ENCODE data around the gene CCS.

Gene CCS

GRCh38 chr11:66549696-66550095, 43.3 kb upstream of the CCS start:
- peaks cover 18% of the 10 kb centered on the region for H3K4me1 ChIP-seq (ENCODE audit: insufficient read depth, low read length, severe bottlenecking)
- no peaks in the 10 kb centered on the region for H3K36me3 ChIP-seq (ENCODE audit: insufficient read depth, low read length)
- H3F3A ChIP-seq (ENCODE audit: insufficient read depth, low read length) = no peaks in the 10 kb centered on the region
- H3K4me2 ChIP-seq (ENCODE audit: low read length) = no peak overlapping the region
- H3K27ac ChIP-seq (ENCODE audit: low read depth, low read length, poor library complexity, severe bottlenecking) = no peak overlapping the region
- peaks cover 3% of the 10 kb centered on the region; the same call in 1 of the 2 replicates for H3K27me3 ChIP-seq (ENCODE audit: insufficient read depth, low read length)
- H3K9me2 ChIP-seq (ENCODE audit: low read depth, low read length) = no peaks in the 10 kb centered on the region
- no peaks in the 10 kb centered on the region for H3K9me3 ChIP-seq (ENCODE audit: low read length)
- H2AFZ ChIP-seq (ENCODE audit: low read length) = no peak overlapping the region
- H4K20me1 ChIP-seq (ENCODE audit: insufficient read depth, low read length) = no peaks in the 10 kb centered on the region
- no peak overlapping the region for H3K9ac ChIP-seq (ENCODE audit: low read length)
- H3K4me3 ChIP-seq (ENCODE audit: low read depth, low read length, poor library complexity, severe bottlenecking) = no peak overlapping the region
- H3K79me2 ChIP-seq (ENCODE audit: insufficient read depth, low read length) = no peaks in the 10 kb centered on the region
- TF ChIP-seq CTCF (IDR thresholded peaks at IDR 0.05; ENCODE audit: low read length) (no peak), EZH2 (IDR thresholded peaks at IDR 0.05; ENCODE audit: borderline replicate concordance, low read length) (no peak)

- Histone ChIP-seq H3K4me2 (ENCODE audit: low read length) (no peak overlapping the region), H3K4me1 (ENCODE audit: insufficient read depth, low read length, severe bottlenecking) (peaks cover 9% of the 10 kb centered on the region), H2AFZ (ENCODE audit: low read length) (no peak overlapping the region), H3K9me2 (ENCODE audit: low read depth, low read length) (no peaks in the 10 kb centered on the region), H4K20me1 (ENCODE audit: insufficient read depth, low read length) (no peaks in the 10 kb centered on the region), H3K27me3 (ENCODE audit: insufficient read depth, low read length) (peaks cover 3% of the 10 kb centered on the region; the same call in 1 of the 2 replicates), H3K9ac (ENCODE audit: low read length) (no peak overlapping the region), H3K36me3 (ENCODE audit: insufficient read depth, low read length) (no peaks in the 10 kb centered on the region), H3K9me3 (ENCODE audit: low read length) (no peaks in the 10 kb centered on the region), H3K79me2 (ENCODE audit: insufficient read depth, low read length) (no peaks in the 10 kb centered on the region), H3F3A (ENCODE audit: insufficient read depth, low read length) (no peaks in the 10 kb centered on the region), H3K4me3 (ENCODE audit: low read depth, low read length, poor library complexity, severe bottlenecking) (no peak overlapping the region), H3K27ac (ENCODE audit: low read depth, low read length, poor library complexity, severe bottlenecking) (no peak overlapping the region)
- TF ChIP-seq CTCF (IDR thresholded peaks at IDR 0.05; ENCODE audit: low read length) = no peak
- TF ChIP-seq EZH2 (IDR thresholded peaks at IDR 0.05; ENCODE audit: borderline replicate concordance, low read length) = no peak
Observed at GRCh38 chr11:66550887-66551286, 42.1 kb upstream of the CCS start.

GRCh38 chr11:66554602-66555001, 38.4 kb upstream of the CCS start:
- Histone ChIP-seq H3F3A (ENCODE audit: insufficient read depth, low read length) (no peaks in the 10 kb centered on the region), H3K4me2 (ENCODE audit: low read length) (no peak overlapping the region), H4K20me1 (ENCODE audit: insufficient read depth, low read length) (no peaks in the 10 kb centered on the region)

More at GRCh38 chr11:66554602-66555001, 38.4 kb upstream of the CCS start:
- no peak overlapping the region for H2AFZ ChIP-seq (ENCODE audit: low read length)
- no peak overlapping the region for H3K4me3 ChIP-seq (ENCODE audit: low read depth, low read length, poor library complexity, severe bottlenecking)
- H3K9me2 ChIP-seq (ENCODE audit: low read depth, low read length) = no peaks in the 10 kb centered on the region
- TF ChIP-seq CTCF (IDR thresholded peaks at IDR 0.05; ENCODE audit: low read length) (no peak), EZH2 (IDR thresholded peaks at IDR 0.05; ENCODE audit: borderline replicate concordance, low read length) (no peak)
- no peak overlapping the region for H3K27ac ChIP-seq (ENCODE audit: low read depth, low read length, poor library complexity, severe bottlenecking)
- H3K4me1 ChIP-seq (ENCODE audit: insufficient read depth, low read length, severe bottlenecking) = no peaks in the 10 kb centered on the region
- no peaks in the 10 kb centered on the region; the same call in 1 of the 2 replicates for H3K27me3 ChIP-seq (ENCODE audit: insufficient read depth, low read length)
- H3K79me2 ChIP-seq (ENCODE audit: insufficient read depth, low read length) = no peaks in the 10 kb centered on the region
- H3K36me3 ChIP-seq (ENCODE audit: insufficient read depth, low read length) = no peaks in the 10 kb centered on the region
- no peak overlapping the region for H3K9ac ChIP-seq (ENCODE audit: low read length)
- no peaks in the 10 kb centered on the region for H3K9me3 ChIP-seq (ENCODE audit: low read length)
